Tibial artery (tissue), 4 donors: ENCODE results near the gene ATXN7L2.
"Not testable (repeated sequence)": the region's sequence is repeated elsewhere in the genome, so short reads cannot be mapped to it uniquely, and the experiment has no call there.

Experiments
- DNase-seq, 2 donors: peaks; one replicate each; pipeline ENCODE4 v3.0.0-alpha.2; 2019
- H3K27ac ChIP-seq, 2 donors: fragments of 200-600 bp; sonication (generic) in 1 of 2; 1 replicate in 1 of 2; 2 replicates in 1 of 2; pipeline ENCODE4 v1.5.1; 2018 to 2019; ENCODE audit warnings: mild to moderate bottlenecking in 1 of 2
- H3K27me3 ChIP-seq, 2 donors: fragments of 200-600 bp; sonication (generic) in 1 of 2; one replicate each; pipeline versions ENCODE4 v1.5.1 to v1.6.0; 2016 to 2019
- H3K36me3 ChIP-seq, 3 donors: fragments of 200-600 bp; sonication (generic) in 2 of 3; one replicate each; pipeline ENCODE4 v1.5.1; 2016 to 2019; ENCODE audit warnings: mild to moderate bottlenecking in 2 of 3
- H3K4me1 ChIP-seq, 4 donors: fragments of 200-600 bp; sonication (generic) in 2 of 4; 1 replicate in 3 of 4; 2 replicates in 1 of 4; pipeline ENCODE4 v1.5.1; 2016 to 2019
- H3K4me3 ChIP-seq, 2 donors: fragments of 200-600 bp; sonication (generic) in 1 of 2; 1 replicate in 1 of 2; 2 replicates in 1 of 2; pipeline ENCODE4 v1.5.1; 2018 to 2019; ENCODE audit warnings: mild to moderate bottlenecking in 2 of 2
- H3K9me3 ChIP-seq, 3 donors: fragments of 200-600 bp; sonication (generic) in 1 of 3; one replicate each; pipeline ENCODE4 v1.5.1; 2016 to 2019
- intact Hi-C: fragments of 100-400 bp; cut with DNase I; formaldehyde crosslinking; loops from one replicate; pipeline ENCODE4 v1.15.0; 2023; ENCODE audit warnings: low total_unique reads
- TF ChIP-seq, protein P1 (sequence below), 2 experiments: fragments of 200-600 bp in 1 of 2; fragments of 450-650 bp in 1 of 2; IDR thresholded peaks; one replicate each; pipeline ENCODE4 v1.5.1; 2017 to 2019; ENCODE audit warnings: antibody characterized with exemption in 2 of 2, mild to moderate bottlenecking in 1 of 2, moderate library complexity in 1 of 2

Gene ATXN7L2

DNA sequence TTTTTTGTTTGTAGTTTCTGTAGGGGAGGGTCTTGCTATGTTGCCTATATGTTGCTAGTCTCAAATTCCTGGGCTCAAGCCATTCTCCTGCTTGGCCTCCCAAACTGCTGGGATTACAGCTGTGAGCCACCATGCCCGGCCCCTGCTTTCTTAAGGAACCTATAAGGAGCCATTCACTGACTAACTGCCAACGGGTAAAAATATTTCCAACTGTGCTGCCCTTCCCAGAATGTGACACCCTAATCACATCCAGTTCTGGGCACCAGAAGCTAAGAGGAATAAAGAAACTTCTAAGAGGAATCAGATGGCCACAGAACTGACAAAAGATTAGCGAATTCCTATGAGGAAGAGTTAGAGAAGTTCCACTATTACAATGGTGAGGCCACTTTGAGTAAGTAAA lies 10.9 kb upstream of the ATXN7L2 start:
- Histone ChIP-seq H3K36me3 (no peaks in the 10 kb centered on the region), H3K4me1 (no peaks in the 10 kb centered on the region), H3K4me3 (no peak overlapping the region), H3K27me3 (no peaks in the 10 kb centered on the region), H3K9me3 (no peaks in the 10 kb centered on the region), H3K27ac (no peak overlapping the region)
- intact Hi-C loops = no loop called here
- TF ChIP-seq, protein P1, sequence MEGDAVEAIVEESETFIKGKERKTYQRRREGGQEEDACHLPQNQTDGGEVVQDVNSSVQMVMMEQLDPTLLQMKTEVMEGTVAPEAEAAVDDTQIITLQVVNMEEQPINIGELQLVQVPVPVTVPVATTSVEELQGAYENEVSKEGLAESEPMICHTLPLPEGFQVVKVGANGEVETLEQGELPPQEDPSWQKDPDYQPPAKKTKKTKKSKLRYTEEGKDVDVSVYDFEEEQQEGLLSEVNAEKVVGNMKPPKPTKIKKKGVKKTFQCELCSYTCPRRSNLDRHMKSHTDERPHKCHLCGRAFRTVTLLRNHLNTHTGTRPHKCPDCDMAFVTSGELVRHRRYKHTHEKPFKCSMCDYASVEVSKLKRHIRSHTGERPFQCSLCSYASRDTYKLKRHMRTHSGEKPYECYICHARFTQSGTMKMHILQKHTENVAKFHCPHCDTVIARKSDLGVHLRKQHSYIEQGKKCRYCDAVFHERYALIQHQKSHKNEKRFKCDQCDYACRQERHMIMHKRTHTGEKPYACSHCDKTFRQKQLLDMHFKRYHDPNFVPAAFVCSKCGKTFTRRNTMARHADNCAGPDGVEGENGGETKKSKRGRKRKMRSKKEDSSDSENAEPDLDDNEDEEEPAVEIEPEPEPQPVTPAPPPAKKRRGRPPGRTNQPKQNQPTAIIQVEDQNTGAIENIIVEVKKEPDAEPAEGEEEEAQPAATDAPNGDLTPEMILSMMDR (IDR thresholded peaks at IDR 0.05) = no peak
- no peak for DNase-seq

DNA sequence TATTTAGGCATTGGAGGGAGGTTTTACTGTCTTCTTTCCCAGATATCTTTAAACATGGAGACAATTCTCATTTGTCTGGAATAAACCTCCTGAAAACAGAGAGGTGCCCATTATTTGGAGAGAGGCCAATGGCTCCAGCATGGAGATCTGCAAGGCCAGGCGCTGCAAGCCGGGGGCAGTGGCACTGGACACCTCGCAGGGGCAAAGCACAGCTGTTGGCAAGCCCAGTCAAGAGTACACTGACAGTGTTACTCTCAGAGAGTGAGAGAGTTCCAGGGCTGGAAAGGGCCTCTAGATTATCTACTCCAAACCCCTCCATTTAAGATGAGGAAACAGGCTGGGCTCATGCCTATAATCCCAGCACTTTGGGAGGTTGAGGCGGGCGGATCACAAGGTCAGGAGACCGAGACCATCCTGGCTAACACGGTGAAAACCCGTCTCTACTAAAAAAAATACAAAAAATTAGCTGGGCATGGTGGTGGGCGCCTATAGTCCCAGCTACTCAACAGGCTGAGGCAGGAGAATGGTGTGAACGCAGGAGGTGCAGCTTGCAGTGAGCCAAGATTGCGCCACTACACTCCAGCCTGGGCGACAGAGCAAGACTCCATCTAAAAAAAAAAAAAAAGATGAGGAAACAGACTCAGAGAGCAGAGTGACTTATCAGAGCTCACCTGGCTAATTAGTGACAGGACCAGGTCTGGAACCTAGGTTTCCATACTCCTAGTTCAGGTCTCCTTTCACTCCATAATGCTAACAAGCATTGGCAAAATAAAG lies 10.2 kb upstream of the ATXN7L2 start:
- H3K36me3 ChIP-seq, H3K4me1 ChIP-seq, H3K4me3 ChIP-seq, H3K9me3 ChIP-seq, H3K27ac ChIP-seq, DNase-seq, H3K27me3 ChIP-seq, intact Hi-C loops: not testable (repeated sequence)

DNA sequence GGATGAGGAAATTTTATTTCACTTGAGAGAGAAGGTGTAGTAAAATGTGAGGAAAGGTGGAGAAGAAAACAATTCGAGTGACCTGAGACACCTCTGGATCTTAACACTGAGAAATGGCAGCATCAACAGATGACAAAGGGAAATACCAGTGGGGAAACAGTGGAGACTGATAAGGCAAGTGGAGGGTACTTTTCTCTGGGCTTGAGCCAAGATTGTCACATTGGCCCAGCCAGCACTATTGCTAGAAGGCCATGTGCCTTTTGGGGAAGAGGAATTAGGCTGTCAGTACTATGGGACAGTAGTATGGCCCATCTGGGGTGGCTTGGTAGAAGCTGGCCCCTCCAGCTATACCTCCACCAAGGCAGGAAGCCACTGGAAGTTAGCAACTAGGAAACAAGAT lies 9.0 kb upstream of the ATXN7L2 start:
- H3K9me3 ChIP-seq = no peaks in the 10 kb centered on the region
- H3K27me3 ChIP-seq = no peaks in the 10 kb centered on the region
- DNase-seq = no peak
- no peaks in the 10 kb centered on the region for H3K36me3 ChIP-seq
- no peak overlapping the region for H3K4me3 ChIP-seq
- H3K4me1 ChIP-seq = no peaks in the 10 kb centered on the region
- intact Hi-C loops = no loop called here
- no peak overlapping the region for H3K27ac ChIP-seq
- TF ChIP-seq, protein P1 (IDR thresholded peaks at IDR 0.05) = no peak

DNA sequence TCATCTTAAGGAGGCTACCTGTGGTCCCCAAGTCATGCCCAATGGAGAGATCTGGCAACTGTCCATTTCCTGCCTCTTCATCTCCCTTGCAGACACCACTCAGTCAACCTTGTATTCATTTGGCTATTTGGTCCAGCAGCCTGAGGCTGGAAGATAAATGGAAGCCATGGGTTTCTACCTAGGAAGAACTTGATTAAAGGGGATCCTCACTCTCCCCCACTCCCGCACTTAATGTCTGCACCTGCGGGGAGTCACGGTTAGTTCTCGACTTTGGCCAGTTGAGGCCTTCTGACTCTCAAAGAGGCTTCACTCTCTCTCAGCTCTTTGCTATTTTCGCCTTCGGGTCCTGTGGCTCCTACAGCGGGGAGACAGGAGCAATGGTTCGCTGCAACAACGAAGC lies 8.4 kb upstream of the ATXN7L2 start:
- TF ChIP-seq, protein P1 (IDR thresholded peaks at IDR 0.05) = no peak
- no peak overlapping the region for H3K4me3 ChIP-seq
- H3K27ac ChIP-seq = no peak overlapping the region
- H3K9me3 ChIP-seq = no peaks in the 10 kb centered on the region
- H3K36me3 ChIP-seq = no peaks in the 10 kb centered on the region
- no peaks in the 10 kb centered on the region for H3K27me3 ChIP-seq
- no peak for DNase-seq
- intact Hi-C loops = no loop called here
- no peaks in the 10 kb centered on the region for H3K4me1 ChIP-seq

DNA sequence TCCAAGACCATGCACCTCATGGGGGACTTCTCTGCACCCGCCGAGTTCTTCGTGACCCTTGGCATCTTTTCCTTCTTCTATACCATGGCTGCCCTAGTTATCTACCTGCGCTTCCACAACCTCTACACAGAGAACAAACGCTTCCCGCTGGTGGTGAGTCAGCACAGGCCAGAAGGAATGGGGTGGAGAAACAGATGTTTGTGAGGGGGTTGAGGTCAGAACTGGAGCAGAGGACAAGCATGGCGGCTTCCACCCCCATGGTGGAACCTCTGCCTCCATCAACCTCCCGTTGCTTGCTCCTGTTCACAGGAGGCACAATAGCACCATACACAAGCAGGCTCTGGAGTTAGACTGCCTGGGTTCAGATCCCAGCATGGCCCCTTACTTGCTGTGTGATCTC lies 6.9 kb upstream of the ATXN7L2 start:
- DNase-seq = no peak
- intact Hi-C loops = no loop called here
- H3K4me3 ChIP-seq = no peak overlapping the region
- H3K27ac ChIP-seq = no peak overlapping the region
- H3K4me1 ChIP-seq = no peaks in the 10 kb centered on the region
- TF ChIP-seq, protein P1 (IDR thresholded peaks at IDR 0.05) = no peak
- H3K9me3 ChIP-seq = no peaks in the 10 kb centered on the region
- no peaks in the 10 kb centered on the region for H3K27me3 ChIP-seq
- H3K36me3 ChIP-seq = no peaks in the 10 kb centered on the region

DNA sequence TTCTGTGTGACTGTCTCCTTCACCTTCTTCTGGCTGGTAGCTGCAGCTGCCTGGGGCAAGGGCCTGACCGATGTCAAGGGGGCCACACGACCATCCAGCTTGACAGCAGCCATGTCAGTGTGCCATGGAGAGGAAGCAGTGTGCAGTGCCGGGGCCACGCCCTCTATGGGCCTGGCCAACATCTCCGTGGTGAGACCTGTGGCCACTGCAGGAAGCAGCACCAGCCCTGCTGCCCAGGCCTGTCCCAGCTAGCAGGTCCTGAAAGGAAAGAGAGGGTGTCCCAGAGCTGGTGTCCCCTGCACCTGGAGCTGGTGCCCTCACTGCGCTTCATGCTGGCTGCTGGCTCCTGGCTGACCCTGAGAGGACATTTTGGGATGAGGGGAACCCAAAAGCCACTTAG lies 5.9 kb upstream of the ATXN7L2 start:
- Histone ChIP-seq H3K9me3 (no peaks in the 10 kb centered on the region), H3K27me3 (no peaks in the 10 kb centered on the region), H3K4me3 (no peak overlapping the region), H3K36me3 (no peaks in the 10 kb centered on the region), H3K27ac (no peak overlapping the region), H3K4me1 (peaks cover 0 to 2% (median under 1%) of the 10 kb centered on the region in 4 donors)
- intact Hi-C loops = no loop called here
- TF ChIP-seq, protein P1 (IDR thresholded peaks at IDR 0.05) = no peak
- no peak for DNase-seq
